ENCODE data around the gene TLE1.

- TF ChIP-seq POLR2A (IDR thresholded peaks at IDR 0.05; ENCODE audit: low read depth) (no peak), CTCF (IDR thresholded peaks at IDR 0.05) (no peak)
Observed at GRCh38 chr9:81687521-81688261, 1.7 kb downstream of the TLE1 start.
